ENCODE results near the gene CHST9.

- TF ChIP-seq CTCF (conservative IDR thresholded peaks at IDR 0.05) (no peak), EZH2 (IDR thresholded peaks at IDR 0.05; ENCODE audit: low read depth) (no peak)
Observed at GRCh38 chr18:27141876-27142275, 43.2 kb downstream of the CHST9 start.

Measured in PC-9 (cell line).